NB4 (cell line): Measurements from ENCODE around the gene SYCP2L.

Source experiments
- CTCF ChIP-seq: IDR thresholded peaks from one replicate; pipeline ENCODE4 v1.5.1; 2012; ENCODE audit warnings: low read depth, low read length
- MAX ChIP-seq: IDR thresholded peaks from 2 replicates; pipeline ENCODE4 v1.6.1; 2011; ENCODE audit warnings: low read depth, low read length
- MYC ChIP-seq: IDR thresholded peaks from 2 replicates; pipeline ENCODE4 v1.6.1; 2011; ENCODE audit warnings: low read depth, low read length
- POLR2A ChIP-seq: IDR thresholded peaks from 2 replicates; pipeline ENCODE4 v1.6.1; 2011; ENCODE audit warnings: mild to moderate bottlenecking; ENCODE audit not compliant: insufficient read length; ENCODE audit errors: extremely low read depth

- TF ChIP-seq CTCF, result no peak
- no peak for TF ChIP-seq POLR2A
- no peak for TF ChIP-seq MYC
- TF ChIP-seq MAX, result no peak
Measured at GRCh38 chr6:10867952-10868351, 18.9 kb upstream of the SYCP2L start.
